Midbrain (tissue), 1 donor: ENCODE results near the gene PPM1B.
"Not testable (repeated sequence)": the region's sequence is repeated elsewhere in the genome, so short reads cannot be mapped to it uniquely, and the experiment has no call there.

Experiments
- DNase-seq: peaks from one replicate; lab custom pipeline; 2025; lab: John Stamatoyannopoulos, UW

PPM1B gene

GRCh38 chr2:44200759-44201158, 32.1 kb downstream of the PPM1B start:
- no peak for DNase-seq

GRCh38 chr2:44201648-44202165, 33.0 kb downstream of the PPM1B start:
- DNase-seq, result no peak

GRCh38 chr2:44203542-44203941, 34.9 kb downstream of the PPM1B start:
- DNase-seq, result no peak

GRCh38 chr2:44205169-44205568, 36.5 kb downstream of the PPM1B start:
- DNase-seq, result no peak

- DNase-seq, result no peak
Observed at GRCh38 chr2:44207102-44207501, 38.4 kb downstream of the PPM1B start.

- not testable (repeated sequence) for DNase-seq
Observed at GRCh38 chr2:44207648-44208047, 39.0 kb downstream of the PPM1B start.

GRCh38 chr2:44210362-44210761, 41.7 kb downstream of the PPM1B start:
- no peak for DNase-seq

- no peak for DNase-seq
Observed at GRCh38 chr2:44211183-44211582, 42.5 kb downstream of the PPM1B start.

- no peak for DNase-seq
Observed at GRCh38 chr2:44212302-44212701, 43.6 kb downstream of the PPM1B start.

- DNase-seq, result no peak
Observed at GRCh38 chr2:44215827-44216226, 47.2 kb downstream of the PPM1B start.

- no peak for DNase-seq
Observed at GRCh38 chr2:44218771-44219170, 50.1 kb downstream of the PPM1B start.

GRCh38 chr2:44226753-44227152, 58.1 kb downstream of the PPM1B start:
- no peak for DNase-seq

- DNase-seq, result peak; percentile 18
Observed at GRCh38 chr2:44230378-44230777, 61.7 kb downstream of the PPM1B start.

- DNase-seq, result no peak
Observed at GRCh38 chr2:44233450-44234128, 64.9 kb downstream of the PPM1B start.

GRCh38 chr2:44237221-44237620, 68.5 kb downstream of the PPM1B start:
- DNase-seq, result no peak

GRCh38 chr2:44242904-44243303, 74.2 kb downstream of the PPM1B start:
- DNase-seq, result peak; percentile 69

GRCh38 chr2:44244135-44244871, 75.6 kb downstream of the PPM1B start:
- DNase-seq, result peak; percentile 81

- peak; percentile 33 for DNase-seq
Observed at GRCh38 chr2:44245083-44245861, 76.6 kb downstream of the PPM1B start.

- DNase-seq, result no peak
Observed at GRCh38 chr2:44246436-44246835, 77.8 kb downstream of the PPM1B start.

GRCh38 chr2:44246840-44247369, 78.2 kb downstream of the PPM1B start:
- DNase-seq, result no peak

- DNase-seq, result no peak
Observed at GRCh38 chr2:44247924-44248323, 79.2 kb downstream of the PPM1B start.

GRCh38 chr2:44249269-44249668, 80.6 kb downstream of the PPM1B start:
- not testable (repeated sequence) for DNase-seq
